ENCODE measurements around the gene HUWE1.

GRCh38 chrX:53538781-53539180, 147.7 kb downstream of the HUWE1 start:
- no peak for TF ChIP-seq CTCF (IDR thresholded peaks at IDR 0.05)
- no peak for TF ChIP-seq POLR2A (IDR thresholded peaks at IDR 0.05)
- TF ChIP-seq POLR2AphosphoS5 (IDR thresholded peaks at IDR 0.05), result no peak
